ENCODE measurements around the gene WDR83.
A peak's percentile ranks its signal among the peaks of the same experiment; 100 is the strongest.
"Not testable (repeated sequence)": the region's sequence is repeated elsewhere in the genome, so short reads cannot be mapped to it uniquely, and the experiment has no call there.

Gene WDR83, protein sequence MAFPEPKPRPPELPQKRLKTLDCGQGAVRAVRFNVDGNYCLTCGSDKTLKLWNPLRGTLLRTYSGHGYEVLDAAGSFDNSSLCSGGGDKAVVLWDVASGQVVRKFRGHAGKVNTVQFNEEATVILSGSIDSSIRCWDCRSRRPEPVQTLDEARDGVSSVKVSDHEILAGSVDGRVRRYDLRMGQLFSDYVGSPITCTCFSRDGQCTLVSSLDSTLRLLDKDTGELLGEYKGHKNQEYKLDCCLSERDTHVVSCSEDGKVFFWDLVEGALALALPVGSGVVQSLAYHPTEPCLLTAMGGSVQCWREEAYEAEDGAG

DNA sequence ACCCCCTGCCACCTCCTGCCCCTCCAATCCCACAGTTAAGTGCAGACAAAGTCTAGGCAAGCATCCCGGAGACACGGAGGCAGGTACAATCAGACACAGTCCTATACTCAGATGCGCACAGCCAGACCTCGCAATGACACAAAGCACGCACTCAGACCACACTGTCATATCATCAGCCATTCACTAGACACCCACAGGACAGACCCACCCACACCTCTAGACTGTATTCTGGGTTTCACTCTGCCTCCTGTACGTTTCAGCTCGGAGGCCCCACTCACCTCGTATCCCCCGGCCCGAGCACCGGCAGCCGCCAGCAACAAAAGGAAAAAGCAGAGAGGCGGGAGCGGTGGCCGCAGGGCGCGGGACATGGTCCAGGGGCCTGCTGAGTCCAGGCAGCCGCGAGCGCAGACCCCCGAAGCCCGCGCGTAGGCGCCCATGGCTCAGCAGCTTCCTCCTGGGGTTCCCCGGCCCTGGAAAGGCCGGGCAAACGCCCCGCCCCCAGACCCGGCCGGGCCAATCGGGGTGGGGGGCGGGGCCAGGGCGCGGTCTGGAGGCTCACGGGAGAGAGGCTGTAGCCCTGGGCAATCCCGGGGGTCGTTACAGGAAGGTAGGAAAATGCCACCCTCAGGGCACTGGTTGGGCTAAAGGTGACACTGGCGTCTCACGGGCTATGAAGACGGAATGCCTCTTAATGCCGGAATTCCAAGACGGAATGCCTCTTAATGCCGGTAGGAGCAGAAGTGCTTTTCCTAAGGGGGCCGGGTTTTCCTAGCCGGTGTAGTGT is at the start of gene WDR83, which contains the start of gene MAN2B1:
TSS of gene WDR83 (plus strand) at position 543 of the 784 bp plus-strand sequence. CDS start 2,984 bp downstream, outside the sequence.
TSS of gene MAN2B1 (minus strand) at position 478 of the 784 bp plus-strand sequence. CDS start at position 437, 41 bp downstream.
- DNase-seq, result peak; percentile 92

DNA sequence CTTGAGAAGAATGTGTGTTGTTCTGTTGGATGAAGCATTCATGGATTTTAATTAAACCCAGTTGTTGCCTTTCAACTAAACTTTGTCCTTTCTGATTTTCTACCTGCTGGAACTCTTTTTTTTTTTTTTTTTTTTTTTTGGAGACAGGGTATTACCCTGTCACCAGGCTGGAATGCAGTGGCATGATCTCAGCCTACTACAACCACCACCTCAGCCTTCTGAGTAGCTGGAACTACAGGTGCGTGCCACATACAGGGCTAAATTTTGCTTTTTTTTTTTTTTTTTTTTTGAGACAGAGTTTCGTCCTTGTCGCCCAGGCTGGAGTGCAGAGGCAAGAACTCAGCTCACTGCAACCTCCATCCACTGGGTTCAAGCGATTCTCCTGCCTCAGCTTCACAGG is 49.0 kb upstream of the WDR83 start:
- no peak for DNase-seq

GRCh38 chr19:12621253-12622024 is 45.2 kb upstream of the WDR83 start:
- DNase-seq, result peak; percentile 46

- DNase-seq, result no peak
These were observed 43.1 kb upstream of the WDR83 start for GRCh38 chr19:12623361-12624031.

DNA sequence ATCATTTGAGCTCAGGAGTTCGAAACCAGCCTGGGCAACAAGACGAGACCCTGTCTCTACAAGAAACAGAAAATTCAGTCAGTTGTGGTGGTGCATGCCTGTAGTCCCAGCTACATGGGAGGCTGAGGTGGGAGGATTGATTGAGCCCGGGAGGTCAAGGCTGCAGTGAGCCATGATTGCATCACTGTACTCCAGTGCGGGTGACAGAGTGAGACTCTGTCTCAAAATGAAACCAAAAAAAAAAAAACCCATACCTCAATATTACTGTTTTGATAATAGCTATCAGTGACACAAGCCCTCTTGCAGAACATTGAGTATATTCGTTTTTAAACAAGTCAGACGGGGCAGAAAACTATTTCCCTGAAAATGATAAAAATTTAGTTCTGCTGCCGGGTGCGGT is 39.6 kb upstream of the WDR83 start:
- DNase-seq, result no peak

DNA sequence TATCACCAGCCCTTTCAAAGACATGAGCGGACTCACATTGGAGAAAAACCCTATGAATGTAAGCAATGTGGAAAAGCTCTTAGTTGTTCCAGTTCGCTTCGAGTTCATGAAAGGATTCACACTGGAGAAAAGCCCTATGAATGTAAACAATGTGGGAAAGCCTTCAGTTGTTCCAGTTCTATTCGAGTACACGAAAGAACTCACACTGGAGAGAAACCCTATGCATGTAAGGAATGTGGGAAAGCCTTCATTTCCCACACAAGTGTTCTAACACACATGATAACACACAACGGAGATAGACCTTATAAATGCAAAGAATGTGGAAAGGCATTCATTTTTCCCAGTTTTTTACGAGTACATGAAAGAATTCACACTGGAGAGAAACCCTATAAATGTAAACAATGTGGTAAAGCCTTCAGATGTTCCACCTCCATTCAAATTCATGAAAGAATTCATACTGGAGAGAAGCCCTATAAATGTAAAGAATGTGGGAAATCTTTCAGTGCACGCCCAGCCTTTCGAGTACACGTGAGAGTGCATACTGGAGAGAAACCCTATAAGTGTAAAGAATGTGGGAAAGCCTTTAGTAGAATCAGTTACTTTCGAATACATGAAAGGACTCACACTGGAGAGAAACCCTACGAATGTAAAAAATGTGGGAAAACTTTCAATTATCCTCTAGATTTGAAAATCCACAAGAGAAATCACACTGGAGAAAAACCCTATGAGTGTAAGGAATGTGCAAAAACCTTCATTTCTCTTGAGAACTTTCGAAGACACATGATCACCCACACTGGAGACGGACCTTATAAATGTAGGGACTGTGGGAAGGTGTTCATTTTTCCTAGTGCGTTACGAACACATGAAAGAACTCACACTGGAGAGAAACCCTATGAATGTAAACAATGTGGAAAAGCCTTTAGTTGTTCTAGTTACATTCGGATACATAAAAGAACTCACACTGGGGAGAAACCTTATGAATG is 38.3 kb upstream of the WDR83 start:
- no peak for DNase-seq

DNA sequence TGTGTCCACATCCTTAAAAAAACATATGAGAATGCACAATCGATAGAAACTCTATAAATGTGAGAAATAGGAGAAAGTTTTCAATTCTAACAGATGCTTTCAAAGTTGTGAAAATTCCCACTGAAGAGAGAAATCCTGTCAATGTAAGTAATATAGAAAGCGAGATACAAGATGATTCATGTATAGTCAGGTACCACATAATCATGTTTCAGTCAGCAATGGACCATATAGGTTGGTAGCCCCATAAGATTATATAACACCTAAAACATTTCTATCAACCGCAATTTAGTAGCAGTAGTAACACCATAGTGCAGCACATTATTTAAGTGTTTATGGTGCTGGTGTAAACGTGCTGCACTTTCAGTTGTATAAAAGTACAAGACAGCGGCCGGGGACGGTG is 37.4 kb upstream of the WDR83 start:
- no peak for DNase-seq

GRCh38 chr19:12636631-12637030 is 30.0 kb upstream of the WDR83 start:
- DNase-seq, result no peak

- DNase-seq, result no peak
These were observed 27.9 kb upstream of the WDR83 start for GRCh38 chr19:12638611-12639182.

GRCh38 chr19:12639901-12640613 is 26.6 kb upstream of the WDR83 start:
- peak; percentile 92 for DNase-seq

DNA sequence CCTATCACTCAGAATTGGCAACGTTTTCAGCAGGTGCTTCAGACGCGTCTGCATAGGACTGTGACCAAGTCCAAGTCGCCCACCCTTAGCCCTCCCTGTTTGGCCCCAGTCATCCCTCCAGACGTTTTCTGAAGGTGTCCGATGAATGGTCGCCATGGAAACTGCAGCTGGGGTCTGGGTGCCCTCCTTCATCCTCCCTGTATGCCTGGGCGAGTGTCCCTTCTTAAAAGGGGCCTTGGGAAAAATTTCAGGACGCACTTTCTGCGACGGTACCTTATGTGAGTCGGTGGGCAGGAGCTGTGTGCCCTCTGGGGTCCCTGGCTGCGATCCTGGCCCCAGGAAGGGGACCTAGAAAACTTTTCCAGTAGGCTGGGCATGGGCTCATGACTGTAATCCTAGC is 25.2 kb upstream of the WDR83 start:
- no peak for DNase-seq

GRCh38 chr19:12642506-12642905 is 24.1 kb upstream of the WDR83 start:
- DNase-seq, result no peak

DNA sequence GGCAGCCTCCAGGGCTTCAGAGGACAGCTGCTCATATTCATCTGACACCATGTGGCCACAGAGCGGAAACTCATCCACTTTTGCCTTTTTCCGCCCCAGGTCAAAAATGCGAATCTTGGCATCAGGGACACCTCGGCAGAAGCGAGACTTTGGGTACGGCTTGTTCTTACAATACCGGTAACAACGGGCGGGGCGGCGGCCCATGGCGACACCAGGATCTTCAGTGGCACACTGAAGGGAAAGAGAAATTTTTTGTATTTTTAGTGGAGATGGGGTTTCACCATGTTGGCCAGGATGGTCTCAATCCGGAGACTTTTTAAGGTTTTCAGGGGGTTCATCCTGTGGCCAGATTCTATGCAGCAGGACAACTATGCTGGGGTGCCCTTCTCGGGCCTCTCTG is 22.9 kb upstream of the WDR83 start:
- DNase-seq, result not testable (repeated sequence)

GRCh38 chr19:12646551-12646950 is 20.1 kb upstream of the WDR83 start:
- no peak for DNase-seq

- no peak for DNase-seq
These were observed 19.6 kb upstream of the WDR83 start for GRCh38 chr19:12647047-12647446.

DNA sequence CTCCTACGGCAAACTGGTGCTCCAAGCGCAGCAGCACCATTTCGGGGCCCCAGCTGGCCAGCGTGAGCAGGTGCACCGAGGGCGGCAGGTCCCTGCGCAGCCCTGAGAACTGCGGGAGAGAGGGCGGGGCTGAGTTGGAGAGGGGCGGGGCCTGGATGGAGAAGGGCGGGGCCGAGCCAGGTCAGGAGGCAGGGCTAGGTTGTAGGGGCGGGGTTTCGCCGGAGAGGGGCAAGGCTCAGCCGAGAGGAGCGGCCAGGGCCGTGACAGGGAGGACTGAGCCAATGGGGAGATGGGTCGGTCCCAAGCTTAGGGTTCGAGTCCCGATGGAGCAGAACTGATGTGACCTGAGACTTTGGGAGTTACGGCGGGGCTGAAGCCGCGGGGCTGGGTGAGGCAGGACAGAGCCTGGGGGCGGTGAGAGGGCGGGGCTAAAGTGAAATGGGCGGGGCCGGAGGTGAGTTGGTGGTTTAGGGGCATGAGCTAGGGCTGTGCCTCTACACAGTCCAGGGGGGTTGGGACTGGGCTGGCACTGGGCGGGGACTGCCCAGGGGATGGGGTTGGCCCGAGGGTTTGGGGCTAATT is 19.0 kb upstream of the WDR83 start:
- peak; percentile 58 for DNase-seq

- DNase-seq, result no peak
These were observed 18.5 kb upstream of the WDR83 start for GRCh38 chr19:12648088-12648487.

DNA sequence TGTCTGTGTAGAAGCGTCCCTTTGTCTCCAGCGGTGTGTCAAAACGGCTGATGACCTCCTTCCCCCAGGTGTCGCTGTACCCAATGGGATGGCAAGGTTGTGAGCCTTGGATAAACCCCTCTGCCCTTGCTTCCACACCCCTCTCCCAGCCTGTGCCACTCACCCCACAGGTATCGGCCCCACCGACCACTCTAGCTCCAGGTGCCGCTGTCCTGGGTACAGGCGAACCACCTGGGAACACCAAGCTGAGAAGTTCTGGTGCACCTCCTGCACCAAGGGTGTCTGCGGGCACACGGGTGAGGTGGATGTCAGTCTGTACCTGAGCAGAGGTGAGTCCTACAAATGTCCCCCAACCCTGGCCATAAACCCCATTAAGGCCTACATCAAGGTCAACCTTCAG is 16.7 kb upstream of the WDR83 start:
- no peak for DNase-seq

DNA sequence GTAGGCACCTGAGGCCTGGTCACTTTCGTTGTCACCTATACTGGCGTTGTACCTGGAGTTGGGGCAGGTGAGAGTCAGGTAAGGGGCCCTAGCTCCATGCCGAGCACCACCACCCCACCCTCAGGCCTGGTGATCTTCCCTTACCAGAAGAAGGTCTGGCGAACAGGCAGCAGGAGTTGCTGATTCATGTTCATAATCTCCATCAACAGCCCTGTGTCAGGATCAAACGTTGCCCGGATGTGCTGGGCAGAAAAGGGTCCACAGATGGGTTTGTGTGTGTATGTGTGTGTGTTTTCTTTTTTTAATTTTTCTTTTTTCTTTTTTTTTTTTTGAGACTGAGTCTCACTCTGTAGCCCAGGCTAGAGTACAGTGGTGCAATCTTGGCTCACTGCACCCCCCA is 14.4 kb upstream of the WDR83 start:
- DNase-seq, result no peak

DNA sequence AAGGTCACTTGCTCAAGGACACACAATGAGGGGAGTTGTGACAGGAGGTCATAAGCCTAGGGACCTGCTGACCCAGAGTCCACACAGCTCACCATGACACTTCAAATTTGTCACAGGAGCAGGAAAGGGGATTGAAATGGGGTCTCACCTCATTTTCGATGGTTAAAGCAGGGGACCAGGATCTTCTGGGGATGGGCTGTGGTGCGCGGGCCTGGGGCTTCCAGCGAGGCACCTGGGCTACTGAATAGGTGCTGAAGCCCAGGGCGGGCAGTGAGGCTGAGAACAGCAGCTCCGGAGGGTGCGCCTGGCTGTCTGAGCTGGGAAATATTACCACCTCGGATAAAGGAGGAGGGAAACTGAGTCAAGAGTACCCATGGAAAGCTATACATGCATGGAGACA is 11.1 kb upstream of the WDR83 start:
- DNase-seq, result no peak

Data from suppressor macrophage treated with lipopolysaccharide for 4 hours (primary cell).